ENCODE data around the gene IGF1. TPM values are rescaled to one million over a fixed set of nuclear protein-coding genes. Genes with fewer than 3 reads are reported as not detected.

Gene IGF1
- total RNA-seq, 2 experiments from 2014 or later = 0.90 to 1.2 TPM

DNA sequence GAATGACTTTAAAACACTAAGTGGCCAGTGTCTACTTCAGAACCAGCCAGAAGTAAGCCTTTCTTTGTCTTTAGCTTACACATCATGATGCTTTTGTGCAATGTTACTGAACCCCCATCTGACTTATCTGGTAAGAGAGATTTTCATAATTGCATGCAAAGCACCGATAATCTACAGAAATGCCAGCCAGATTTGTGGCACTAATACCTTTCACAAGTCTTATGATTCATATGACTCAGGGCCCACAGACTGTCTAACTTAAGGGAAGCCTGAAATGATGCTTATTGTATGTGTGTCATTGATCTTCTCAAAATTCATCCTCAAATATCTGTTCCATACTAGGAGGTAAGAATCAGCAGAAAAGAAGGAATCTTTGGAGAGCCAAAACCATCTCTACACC lies 18.0 kb downstream of the IGF1 start:
- TF ChIP-seq, protein P1, sequence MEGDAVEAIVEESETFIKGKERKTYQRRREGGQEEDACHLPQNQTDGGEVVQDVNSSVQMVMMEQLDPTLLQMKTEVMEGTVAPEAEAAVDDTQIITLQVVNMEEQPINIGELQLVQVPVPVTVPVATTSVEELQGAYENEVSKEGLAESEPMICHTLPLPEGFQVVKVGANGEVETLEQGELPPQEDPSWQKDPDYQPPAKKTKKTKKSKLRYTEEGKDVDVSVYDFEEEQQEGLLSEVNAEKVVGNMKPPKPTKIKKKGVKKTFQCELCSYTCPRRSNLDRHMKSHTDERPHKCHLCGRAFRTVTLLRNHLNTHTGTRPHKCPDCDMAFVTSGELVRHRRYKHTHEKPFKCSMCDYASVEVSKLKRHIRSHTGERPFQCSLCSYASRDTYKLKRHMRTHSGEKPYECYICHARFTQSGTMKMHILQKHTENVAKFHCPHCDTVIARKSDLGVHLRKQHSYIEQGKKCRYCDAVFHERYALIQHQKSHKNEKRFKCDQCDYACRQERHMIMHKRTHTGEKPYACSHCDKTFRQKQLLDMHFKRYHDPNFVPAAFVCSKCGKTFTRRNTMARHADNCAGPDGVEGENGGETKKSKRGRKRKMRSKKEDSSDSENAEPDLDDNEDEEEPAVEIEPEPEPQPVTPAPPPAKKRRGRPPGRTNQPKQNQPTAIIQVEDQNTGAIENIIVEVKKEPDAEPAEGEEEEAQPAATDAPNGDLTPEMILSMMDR (IDR thresholded peaks at IDR 0.05) = no peak
- no peaks in the 10 kb centered on the region for H3K4me1 Mint-ChIP-seq (ENCODE audit: low read depth)
- POLR2A ChIA-PET = no interaction called here
- H3K9me3 Mint-ChIP-seq = no peaks in the 10 kb centered on the region
- no peaks in the 10 kb centered on the region for H3K36me3 Mint-ChIP-seq (ENCODE audit: low read depth)
- H3K27ac Mint-ChIP-seq = no peak overlapping the region
- intact Hi-C loops (cut with micrococcal nuclease) = no loop called here
- no peak overlapping the region for H3K4me3 Mint-ChIP-seq
- no peak for ATAC-seq
- no peak for DNase-seq
- CTCF ChIA-PET = interaction anchor here (1.0 kb wide), 1 partner anchor 29 kb away, joined by 3 read pairs; no protein-coding TSS in a partner anchor
- H3K27me3 Mint-ChIP-seq = peaks cover 23% of the 10 kb centered on the region

DNA sequence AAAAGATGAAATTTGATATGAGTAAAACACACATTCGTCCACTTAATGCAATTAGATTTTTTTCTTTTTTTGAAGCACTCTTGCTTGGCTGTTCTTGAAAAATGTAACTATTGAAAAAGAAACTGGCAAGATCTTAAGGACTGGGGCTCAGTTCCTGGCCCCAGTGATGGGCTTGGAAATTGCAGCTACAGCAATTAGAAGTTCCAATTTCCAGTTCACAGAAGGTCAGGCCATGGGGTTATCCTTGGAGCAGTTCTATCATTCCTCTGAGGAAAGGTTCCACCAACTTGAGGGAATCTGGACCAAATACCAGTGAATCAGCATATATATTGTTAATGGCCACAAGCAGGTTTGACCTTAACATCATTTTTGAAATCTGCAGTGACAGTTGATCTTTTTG lies 18.9 kb downstream of the IGF1 start:
- Mint-ChIP-seq H3K27ac (no peak overlapping the region), H3K4me3 (no peak overlapping the region), H3K9me3 (no peaks in the 10 kb centered on the region), H3K36me3 (ENCODE audit: low read depth) (no peaks in the 10 kb centered on the region), H3K27me3 (peaks cover 23% of the 10 kb centered on the region), H3K4me1 (ENCODE audit: low read depth) (no peaks in the 10 kb centered on the region)
- intact Hi-C loops (cut with micrococcal nuclease) = no loop called here
- DNase-seq (no peak), ATAC-seq (no peak)
- ChIA-PET POLR2A (no interaction called here), CTCF (no interaction called here)
- TF ChIP-seq, protein P1 (IDR thresholded peaks at IDR 0.05) = no peak

DNA sequence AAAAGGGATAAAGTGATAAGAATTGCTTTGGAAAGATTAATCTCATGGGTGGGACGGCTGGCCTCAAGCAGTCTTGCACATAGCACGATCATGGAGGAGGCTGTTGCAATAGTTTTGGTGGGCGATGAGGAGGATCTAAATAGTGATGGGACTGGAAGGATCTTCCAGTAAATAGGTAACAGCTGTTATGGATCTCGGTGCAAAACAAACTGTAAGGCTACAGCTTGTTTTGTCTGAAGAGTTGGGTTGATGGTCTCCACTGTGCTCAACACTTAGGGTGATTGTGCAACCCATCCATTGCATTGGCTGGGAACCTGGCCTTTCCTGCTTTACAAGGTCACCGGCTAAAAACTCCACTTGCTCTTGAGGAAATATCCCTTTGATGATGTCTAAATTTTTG lies 21.0 kb downstream of the IGF1 start:
- no peak overlapping the region for H3K4me3 Mint-ChIP-seq
- POLR2A ChIA-PET = no interaction called here
- H3K36me3 Mint-ChIP-seq (ENCODE audit: low read depth) = no peaks in the 10 kb centered on the region
- TF ChIP-seq, protein P1 (IDR thresholded peaks at IDR 0.05) = no peak
- no peak overlapping the region for H3K27ac Mint-ChIP-seq
- H3K9me3 Mint-ChIP-seq = no peaks in the 10 kb centered on the region
- CTCF ChIA-PET = no interaction called here
- intact Hi-C loops (cut with micrococcal nuclease) = no loop called here
- no peaks in the 10 kb centered on the region for H3K4me1 Mint-ChIP-seq (ENCODE audit: low read depth)
- DNase-seq (no peak), ATAC-seq (no peak)
- peaks cover 22% of the 10 kb centered on the region for H3K27me3 Mint-ChIP-seq

DNA sequence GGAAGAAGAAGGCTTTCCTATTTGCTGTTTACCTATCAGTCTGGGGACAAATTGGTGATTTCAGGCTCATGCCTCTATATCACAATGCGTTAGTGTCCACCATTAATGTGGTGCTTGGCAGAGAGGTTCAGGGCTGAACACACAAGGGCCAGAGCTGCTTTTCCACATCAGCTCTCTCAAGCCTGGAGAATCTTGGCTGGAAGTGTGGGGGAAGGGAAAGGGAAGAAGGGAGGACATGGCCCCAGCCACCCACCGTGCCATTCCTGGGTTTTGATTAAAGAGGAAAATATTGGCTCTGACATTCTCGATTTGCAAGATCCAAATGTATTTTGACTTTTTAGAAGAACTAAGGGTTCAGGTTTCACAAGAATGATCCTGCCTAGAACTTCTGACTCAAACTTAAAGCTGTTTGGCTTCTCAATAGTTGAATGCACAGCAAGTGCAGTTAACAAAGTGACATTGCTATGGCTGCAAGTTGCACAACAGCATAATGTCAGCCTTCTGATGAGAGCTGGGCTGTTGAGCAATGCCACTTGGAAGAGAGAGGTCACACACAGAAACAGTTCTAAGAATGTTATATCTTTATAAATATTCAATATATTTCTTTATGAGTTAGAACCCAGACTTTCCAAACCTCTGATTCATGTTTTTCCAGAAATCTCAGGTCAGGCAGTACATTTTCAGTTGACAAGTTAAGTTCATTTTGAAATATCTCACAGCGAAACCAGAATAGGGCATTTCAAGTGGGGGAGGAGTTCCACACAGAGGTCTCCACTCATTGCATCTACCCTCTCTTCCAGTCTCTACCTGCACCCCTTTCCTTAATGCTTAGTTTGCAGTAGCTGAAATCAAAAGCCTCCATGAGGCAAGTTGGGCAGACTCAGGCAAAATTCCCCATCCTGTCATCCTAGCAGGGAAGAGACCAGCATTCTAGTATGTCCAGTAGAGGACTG lies 25.3 kb downstream of the IGF1 start:
- no peaks in the 10 kb centered on the region for H3K36me3 Mint-ChIP-seq (ENCODE audit: low read depth)
- TF ChIP-seq, protein P1 (IDR thresholded peaks at IDR 0.05) = no peak
- ChIA-PET CTCF (interaction anchor here (0.8 kb wide), 1 partner anchor 29 kb away, joined by 3 read pairs; no protein-coding TSS in a partner anchor), POLR2A (no interaction called here)
- no peaks in the 10 kb centered on the region for H3K9me3 Mint-ChIP-seq
- H3K27me3 Mint-ChIP-seq = peaks cover 7% of the 10 kb centered on the region
- no peak overlapping the region for H3K27ac Mint-ChIP-seq
- no peaks in the 10 kb centered on the region for H3K4me1 Mint-ChIP-seq (ENCODE audit: low read depth)
- no peak for DNase-seq
- intact Hi-C loops (cut with micrococcal nuclease) = no loop called here
- no peak for ATAC-seq
- H3K4me3 Mint-ChIP-seq = no peak overlapping the region

DNA sequence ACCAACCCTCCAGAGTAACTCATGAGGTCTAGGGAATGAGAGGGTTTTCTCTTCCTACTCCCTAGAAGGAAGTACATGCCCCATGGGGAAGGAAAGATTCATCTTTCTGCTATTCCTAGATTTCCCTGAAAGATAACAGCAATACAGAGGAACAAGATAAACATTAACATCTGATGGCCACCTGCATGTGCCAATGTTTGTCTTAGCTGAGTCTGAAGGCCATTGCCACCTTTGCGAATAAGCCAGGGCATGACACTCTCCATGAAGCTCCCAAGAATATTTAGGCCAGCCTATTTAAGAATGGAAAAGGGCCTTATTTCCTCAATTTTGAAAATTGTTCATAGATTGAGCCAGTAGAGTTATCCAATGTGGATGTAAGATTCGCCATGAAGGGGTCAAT lies 26.0 kb downstream of the IGF1 start:
- TF ChIP-seq, protein P1 (IDR thresholded peaks at IDR 0.05) = no peak
- no peak for DNase-seq
- ChIA-PET POLR2A (no interaction called here), CTCF (no interaction called here)
- Mint-ChIP-seq H3K4me3 (no peak overlapping the region), H3K9me3 (no peaks in the 10 kb centered on the region), H3K27ac (no peak overlapping the region), H3K36me3 (ENCODE audit: low read depth) (no peaks in the 10 kb centered on the region), H3K4me1 (ENCODE audit: low read depth) (no peaks in the 10 kb centered on the region), H3K27me3 (peaks cover 7% of the 10 kb centered on the region)
- no peak for ATAC-seq
- intact Hi-C loops (cut with micrococcal nuclease) = no loop called here

Measured in activated CD8-positive, alpha-beta T cell treated with anti-CD3 and anti-CD28 coated beads for 36 hours (primary cell).